Brain pericyte (primary cell): ENCODE measurements around the gene PALS2.

ENCODE experiments used
- DNase-seq: peaks from one replicate; pipeline ENCODE4 v3.0.0-alpha.2; 2012; ENCODE audit warnings: low read depth, low spot score

PALS2 gene, protein sequence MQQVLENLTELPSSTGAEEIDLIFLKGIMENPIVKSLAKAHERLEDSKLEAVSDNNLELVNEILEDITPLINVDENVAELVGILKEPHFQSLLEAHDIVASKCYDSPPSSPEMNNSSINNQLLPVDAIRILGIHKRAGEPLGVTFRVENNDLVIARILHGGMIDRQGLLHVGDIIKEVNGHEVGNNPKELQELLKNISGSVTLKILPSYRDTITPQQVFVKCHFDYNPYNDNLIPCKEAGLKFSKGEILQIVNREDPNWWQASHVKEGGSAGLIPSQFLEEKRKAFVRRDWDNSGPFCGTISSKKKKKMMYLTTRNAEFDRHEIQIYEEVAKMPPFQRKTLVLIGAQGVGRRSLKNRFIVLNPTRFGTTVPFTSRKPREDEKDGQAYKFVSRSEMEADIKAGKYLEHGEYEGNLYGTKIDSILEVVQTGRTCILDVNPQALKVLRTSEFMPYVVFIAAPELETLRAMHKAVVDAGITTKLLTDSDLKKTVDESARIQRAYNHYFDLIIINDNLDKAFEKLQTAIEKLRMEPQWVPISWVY

DNA sequence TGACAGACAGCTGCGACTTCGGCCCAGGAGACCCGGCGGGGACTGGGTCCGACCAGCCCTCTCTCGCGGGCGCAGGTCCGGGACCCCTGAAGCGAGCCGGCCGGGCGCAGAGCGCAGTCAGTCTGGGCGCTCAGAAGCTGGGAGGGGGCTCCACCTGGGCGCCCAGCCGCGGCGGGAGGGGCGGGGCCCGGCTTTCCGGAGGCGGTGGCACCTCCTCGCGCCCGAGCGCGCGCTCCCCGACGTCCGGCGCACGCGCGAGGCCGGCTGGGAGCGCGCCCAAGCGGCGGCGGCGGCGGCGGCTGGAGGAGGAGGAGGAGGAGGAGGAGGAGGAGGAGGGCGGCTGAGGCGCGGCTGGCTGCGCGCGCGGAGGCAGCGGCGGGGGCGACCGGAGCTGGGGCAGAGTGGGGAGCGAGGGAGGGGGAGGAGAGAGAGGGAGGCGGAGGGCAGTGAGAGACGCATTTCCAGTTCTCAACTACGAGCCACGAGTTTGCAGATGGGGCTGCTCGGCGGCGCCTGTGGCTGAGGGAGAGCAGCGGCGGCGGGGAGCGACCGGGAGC, at the start of gene PALS2:
Gene PALS2, plus strand, starts transcription at position 456 of the 557 bp plus-strand sequence. CDS start 50,216 bp downstream, outside the sequence.
- no peak for DNase-seq

DNA sequence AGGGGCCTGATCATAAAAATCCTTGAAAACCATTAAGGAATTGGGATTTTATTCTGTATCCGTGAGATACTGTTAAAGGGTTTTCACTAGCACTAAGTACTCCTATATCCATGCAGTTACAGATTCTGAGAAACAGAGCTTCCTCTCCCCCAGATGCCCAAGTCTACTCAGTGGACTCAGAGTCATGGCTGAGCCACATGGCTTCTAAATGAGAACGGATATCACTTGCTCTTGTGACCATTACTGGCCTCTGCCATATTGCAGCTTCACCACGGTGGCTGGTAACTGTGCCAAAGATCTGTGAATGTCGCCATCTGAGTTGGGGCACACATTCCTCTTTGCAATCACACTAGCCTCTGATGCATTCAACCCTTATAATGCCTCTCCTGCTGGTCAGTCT, 42.0 kb upstream of the PALS2 start:
- DNase-seq = no peak

GRCh38 chr7:24536682-24537081, 36.6 kb upstream of the PALS2 start:
- no peak for DNase-seq

- no peak for DNase-seq
These were observed 32.3 kb upstream of the PALS2 start for GRCh38 chr7:24540956-24541355.

DNA sequence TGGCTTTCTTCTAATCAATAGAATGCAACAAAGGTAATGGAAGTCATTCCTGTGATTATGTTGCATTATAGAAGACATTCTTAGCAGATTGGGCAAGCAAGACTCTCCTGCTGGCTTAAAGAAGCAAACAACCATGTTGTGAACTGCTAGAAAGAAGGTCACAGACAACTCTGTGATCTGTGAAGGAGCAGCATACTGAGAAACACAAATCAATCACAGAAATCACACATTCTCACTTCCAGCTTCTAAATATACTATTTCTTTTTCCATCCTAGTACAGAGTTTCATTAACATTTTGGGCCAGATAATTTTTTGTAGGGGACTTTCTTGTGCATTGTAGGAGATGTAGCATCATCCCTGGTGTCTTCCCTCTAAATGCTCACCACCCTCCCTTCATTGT, 28.0 kb upstream of the PALS2 start:
- DNase-seq = no peak

GRCh38 chr7:24548390-24548789, 24.9 kb upstream of the PALS2 start:
- DNase-seq = no peak

DNA sequence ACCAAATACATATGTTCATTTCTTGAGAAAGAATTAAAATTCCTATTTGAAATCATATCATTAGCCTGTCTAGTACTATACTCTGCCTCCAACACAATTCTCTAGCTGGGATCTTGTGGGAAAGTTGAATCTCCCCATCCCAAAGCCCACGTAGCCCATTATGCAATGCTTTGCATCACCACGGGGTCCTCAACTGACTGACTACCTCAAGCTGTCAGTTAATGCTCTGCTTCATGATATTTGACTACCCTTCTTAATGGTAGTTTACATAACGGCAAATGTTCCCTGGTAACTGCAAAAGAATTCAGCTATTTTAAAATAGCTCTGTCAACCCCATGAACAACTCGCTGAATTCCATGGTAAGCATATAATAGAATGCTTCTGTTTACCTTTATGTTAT, 23.3 kb upstream of the PALS2 start:
- DNase-seq = no peak

GRCh38 chr7:24555184-24555583, 18.1 kb upstream of the PALS2 start:
- DNase-seq = no peak

DNA sequence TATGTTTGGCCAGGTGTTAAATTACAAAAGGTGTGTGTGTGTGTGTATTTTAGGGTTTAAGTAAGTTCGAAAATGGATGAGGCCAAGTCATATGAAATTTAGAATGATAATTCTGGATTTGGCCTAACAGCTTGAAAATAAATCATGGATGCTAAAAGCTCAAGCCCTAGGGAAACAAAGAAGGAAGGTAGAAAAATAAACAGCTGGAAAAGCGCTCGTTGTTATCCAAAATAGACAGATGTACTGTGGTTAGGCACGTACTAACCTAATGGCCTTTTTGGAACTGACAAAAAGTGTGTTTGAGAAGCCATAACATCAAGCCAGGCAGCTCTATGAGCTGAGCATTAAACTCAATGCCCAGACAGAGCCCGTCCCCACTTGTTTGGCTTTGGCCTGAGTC, 17.5 kb upstream of the PALS2 start:
- no peak for DNase-seq

DNA sequence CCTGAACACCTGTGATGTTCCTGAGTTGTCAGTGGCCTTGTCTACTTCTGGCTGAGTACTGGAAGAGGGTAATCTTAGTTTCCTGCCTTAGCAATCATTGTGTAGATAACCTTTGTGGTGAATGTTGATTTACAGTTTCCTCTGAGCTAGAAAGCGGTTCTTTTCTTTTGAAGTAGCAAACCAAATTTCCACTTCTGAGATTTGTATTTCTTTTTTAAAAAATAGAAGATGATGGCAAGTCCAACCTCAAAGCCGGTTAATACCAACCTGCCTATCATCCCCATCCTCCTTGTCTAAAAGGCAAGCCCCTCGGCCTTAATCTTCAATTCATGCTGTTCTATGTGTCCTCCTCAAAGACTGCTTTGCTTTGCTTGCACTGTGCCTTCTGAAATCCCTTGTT, 12.5 kb upstream of the PALS2 start:
- DNase-seq = no peak

- DNase-seq = no peak
These were observed 7.0 kb upstream of the PALS2 start for GRCh38 chr7:24566274-24566673.

DNA sequence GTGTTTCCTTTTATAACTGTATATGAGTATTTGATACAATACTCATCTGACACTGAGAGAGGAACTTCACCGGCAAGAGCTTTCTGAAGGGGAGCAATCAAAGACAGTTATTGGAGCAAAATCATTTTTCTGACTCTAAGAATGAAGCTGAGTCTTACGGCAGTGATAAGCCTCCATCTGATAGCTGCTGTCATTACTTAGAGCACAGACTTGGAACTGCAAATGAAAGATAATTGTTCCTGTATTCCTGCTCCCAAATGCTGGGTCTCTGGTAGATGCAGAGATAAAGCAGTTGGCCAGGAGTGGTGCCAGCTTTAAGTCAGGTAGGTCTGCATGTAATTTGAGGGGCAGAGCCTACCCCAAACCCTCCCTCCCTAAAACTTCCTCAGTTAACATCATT, 2.3 kb upstream of the PALS2 start:
- DNase-seq = no peak

- no peak for DNase-seq
These were observed 1.2 kb upstream of the PALS2 start for GRCh38 chr7:24572016-24572392.

- no peak for DNase-seq
These were observed 757 bp upstream of the PALS2 start for GRCh38 chr7:24572393-24572996.

- DNase-seq = no peak
These were observed 494 bp downstream of the PALS2 start for GRCh38 chr7:24573554-24574338.

- DNase-seq = no peak
These were observed 1.1 kb downstream of the PALS2 start for GRCh38 chr7:24574386-24574785.

- no peak for DNase-seq
These were observed 1.7 kb downstream of the PALS2 start for GRCh38 chr7:24574950-24575349.

- DNase-seq = no peak
These were observed 3.1 kb downstream of the PALS2 start for GRCh38 chr7:24576171-24577025.

- no peak for DNase-seq
These were observed 4.8 kb downstream of the PALS2 start for GRCh38 chr7:24578052-24578451.

GRCh38 chr7:24580283-24580946, 7.2 kb downstream of the PALS2 start:
- DNase-seq = no peak

DNA sequence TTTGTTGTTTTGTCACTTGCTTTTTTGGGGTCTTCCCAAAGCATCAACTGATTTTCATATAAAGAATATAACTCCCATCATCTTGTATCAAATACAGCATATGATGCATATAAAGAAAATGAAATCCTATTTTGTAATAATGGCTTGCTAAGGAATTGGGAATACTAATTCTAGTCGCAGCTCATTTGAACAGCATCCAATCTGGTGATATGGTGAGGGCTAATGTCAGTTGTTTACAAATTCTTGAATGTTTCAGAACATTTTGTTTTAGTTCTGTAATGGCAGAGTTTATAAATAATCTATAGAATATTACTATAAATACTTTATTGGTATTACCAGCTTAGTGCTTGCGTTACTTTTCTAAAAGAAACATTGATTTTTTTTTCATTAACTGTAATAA, 8.9 kb downstream of the PALS2 start:
- DNase-seq = no peak
